GM23248 (cell line): ENCODE results near the gene ANKRD28. TPM values are rescaled to one million over a fixed set of nuclear protein-coding genes. Genes with fewer than 3 reads are reported as not detected.

Source experiments
- DNase-seq: peaks from one replicate; pipeline ENCODE4 v3.0.0-alpha.2; 2015
- H2AFZ ChIP-seq: fragments of 200-600 bp; sonication (generic); 2 replicates; pipeline ENCODE4 v1.6.1; 2016; ENCODE audit warnings: antibody characterized with exemption
- H3F3A ChIP-seq: fragments of 200-600 bp; sonication (generic); 2 replicates; pipeline ENCODE4 v1.6.1; 2016; ENCODE audit warnings: mild to moderate bottlenecking, antibody characterized with exemption, mixed run types; ENCODE audit not compliant: insufficient read depth
- H3K27ac ChIP-seq: fragments of 200-600 bp; sonication (generic); 2 replicates; pipeline ENCODE4 v1.5.1; 2016; ENCODE audit warnings: mild to moderate bottlenecking
- H3K27me3 ChIP-seq: fragments of 200-600 bp; sonication (generic); replicated peaks from 2 replicates; pipeline ENCODE4 v1.6.1; 2016; ENCODE audit warnings: mild to moderate bottlenecking; ENCODE audit not compliant: insufficient read depth
- H3K36me3 ChIP-seq: fragments of 200-600 bp; sonication (generic); 2 replicates; pipeline ENCODE4 v1.6.1; 2016; ENCODE audit warnings: low read depth, mild to moderate bottlenecking
- H3K4me1 ChIP-seq: fragments of 200-600 bp; sonication (generic); 2 replicates; pipeline ENCODE4 v1.6.1; 2016; ENCODE audit warnings: mild to moderate bottlenecking; ENCODE audit not compliant: insufficient read depth
- H3K4me2 ChIP-seq: fragments of 200-600 bp; sonication (generic); one replicate; pipeline ENCODE4 v1.6.1; 2016; ENCODE audit warnings: mild to moderate bottlenecking; ENCODE audit not compliant: unreplicated experiment
- H3K4me3 ChIP-seq: fragments of 200-600 bp; sonication (generic); 2 replicates; pipeline ENCODE4 v1.5.1; 2016; ENCODE audit warnings: mild to moderate bottlenecking
- H3K79me2 ChIP-seq: fragments of 200-600 bp; sonication (generic); 2 replicates; pipeline ENCODE4 v1.6.1; 2016; ENCODE audit warnings: mild to moderate bottlenecking; ENCODE audit not compliant: insufficient read depth
- H3K9ac ChIP-seq: fragments of 200-600 bp; sonication (generic); 2 replicates; pipeline ENCODE4 v1.6.1; 2016; ENCODE audit warnings: mild to moderate bottlenecking
- H3K9me2 ChIP-seq: fragments of 200-600 bp; sonication (generic); 2 replicates; pipeline ENCODE4 v1.6.1; 2016; ENCODE audit warnings: mixed run types, mild to moderate bottlenecking, moderate library complexity; ENCODE audit not compliant: insufficient read depth
- H3K9me3 ChIP-seq: fragments of 200-600 bp; sonication (generic); one replicate; pipeline ENCODE4 v1.6.1; 2017; ENCODE audit warnings: low read depth
- H4K20me1 ChIP-seq: fragments of 200-600 bp; sonication (generic); 2 replicates; pipeline ENCODE4 v1.6.0; 2016; ENCODE audit not compliant: insufficient read depth
- EZH2 ChIP-seq: fragments of 200-600 bp; sonication (generic); IDR thresholded peaks from 2 replicates; pipeline ENCODE4 v1.6.1; 2018; ENCODE audit warnings: antibody characterized with exemption, mild to moderate bottlenecking; ENCODE audit not compliant: insufficient read depth, poor library complexity, severe bottlenecking
- EZH2phosphoT487 ChIP-seq: fragments of 200-600 bp; sonication (generic); IDR thresholded peaks from 2 replicates; pipeline ENCODE4 v1.6.1; 2018; ENCODE audit warnings: antibody characterized with exemption, moderate library complexity, mild to moderate bottlenecking, low read depth; ENCODE audit not compliant: insufficient read depth
- WGBS, 2 experiments: methylation state at CpG; one replicate each; pipeline ENCODE4 v1.1.6; 2015 to 2017; ENCODE audit warnings: low lambda C conversion rate in 2 of 2, low coverage in 1 of 2; ENCODE audit errors: missing lambda C conversion rate in 2 of 2; 5-methylcytosine and 5-hydroxymethylcytosine counted together
- in situ Hi-C: fragments of 300-500 bp; cut with MboI; formaldehyde crosslinking; loops from 2 replicates; pipeline ENCODE4 v1.15.0; 2020
- polyA plus RNA-seq: library from polyadenylated mRNA; unstranded; fragments of >200 nt; fragmentation: Nextera tagmentation; extraction: Ambion mirVana; gene quantifications from 2 replicates; pipeline ENCODE4 v1.2.1, GENCODE V29; 2016
- total RNA-seq: library from RNA; depleted of rRNA; stranded (reverse); fragments of >200 nt; shearing (Covaris generic); gene quantifications from 2 replicates; pipeline ENCODE4 v1.2.3, GENCODE V29; 2014

ANKRD28 gene
- total and polyA plus RNA-seq, 2 experiments from 2014 or later = 23.1 to 55.6 TPM

- in situ Hi-C loops = no loop called here
These were observed 141.4 kb downstream of the ANKRD28 start for GRCh38 chr3:15656342-15656741.

DNA sequence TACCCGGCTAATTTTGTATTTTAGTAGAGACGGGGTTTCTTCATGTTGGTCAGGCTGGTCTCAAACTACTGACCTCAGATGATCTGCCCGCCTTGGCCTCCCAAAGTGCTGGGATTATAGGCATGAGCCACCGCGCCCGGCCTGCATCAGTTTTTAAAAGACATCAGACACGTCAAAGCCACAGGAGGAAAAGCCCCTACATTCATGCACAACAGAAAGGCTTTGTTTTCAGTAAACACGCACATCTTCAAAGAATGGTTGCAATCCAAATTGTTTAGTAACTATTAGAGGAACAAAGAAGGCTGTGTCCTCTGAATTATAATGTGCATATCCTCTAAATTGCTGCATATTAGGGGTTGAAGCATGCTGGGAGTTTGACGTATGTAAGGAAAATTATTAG is 142.9 kb downstream of the ANKRD28 start:
- H2AFZ ChIP-seq = no peak overlapping the region
- no peak overlapping the region for H3K27ac ChIP-seq
- H3K27me3 ChIP-seq = no peaks in the 10 kb centered on the region
- WGBS, 2 experiments = 97 to 99% methylated on average over 9 of the region's 9 CpGs
- no peaks in the 10 kb centered on the region for H3K79me2 ChIP-seq
- no peaks in the 10 kb centered on the region for H3K9me3 ChIP-seq
- no peaks in the 10 kb centered on the region for H4K20me1 ChIP-seq
- no peak overlapping the region for H3K9ac ChIP-seq
- no peak overlapping the region for H3K4me2 ChIP-seq
- H3F3A ChIP-seq = 0 out of 2 replicates have a peak, but pooled peaks cover 8% of the 10 kb centered on the region
- TF ChIP-seq EZH2phosphoT487 (no peak), EZH2 (no peak)
- H3K9me2 ChIP-seq = no peaks in the 10 kb centered on the region
- no peaks in the 10 kb centered on the region for H3K4me1 ChIP-seq
- H3K36me3 ChIP-seq = no peaks in the 10 kb centered on the region
- no peak overlapping the region for H3K4me3 ChIP-seq
- no peak for DNase-seq
- in situ Hi-C loops = no loop called here

More at GRCh38 chr3:15656342-15656741, 141.4 kb downstream of the ANKRD28 start:
- Histone ChIP-seq H3K27me3 (no peaks in the 10 kb centered on the region), H3K9me3 (no peaks in the 10 kb centered on the region), H4K20me1 (no peaks in the 10 kb centered on the region), H3K9me2 (no peaks in the 10 kb centered on the region), H3K9ac (no peak overlapping the region), H3K4me1 (no peaks in the 10 kb centered on the region), H3K79me2 (no peaks in the 10 kb centered on the region), H2AFZ (no peak overlapping the region), H3K4me3 (no peak overlapping the region), H3K4me2 (no peak overlapping the region), H3K27ac (no peak overlapping the region), H3K36me3 (no peaks in the 10 kb centered on the region), H3F3A (0 out of 2 replicates have a peak, but pooled peaks cover 10% of the 10 kb centered on the region)
- DNase-seq = no peak
- TF ChIP-seq EZH2phosphoT487 = no peak
- no peak for TF ChIP-seq EZH2
- 83% methylated on average over 5 of the region's 5 CpGs for WGBS, 2 experiments

DNA sequence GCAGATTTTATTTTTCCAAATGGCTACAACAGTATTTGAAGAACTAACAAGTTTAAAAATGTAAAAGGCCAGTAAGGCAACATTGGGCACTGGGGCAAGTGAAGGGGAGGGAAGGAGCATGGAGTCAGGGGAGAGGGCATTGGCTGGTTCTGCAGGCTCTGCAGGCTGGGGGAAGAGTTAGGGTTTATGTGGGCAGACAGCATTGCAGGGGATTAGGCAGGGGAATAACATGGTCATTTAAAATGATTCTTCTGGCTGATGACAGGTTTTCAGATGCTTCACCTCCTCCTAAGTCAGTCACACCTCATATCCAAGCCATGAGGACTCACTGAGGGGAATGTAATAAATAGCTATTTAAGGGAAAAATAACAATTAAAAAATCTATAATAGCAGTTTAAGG is 143.7 kb downstream of the ANKRD28 start:
- H3K4me3 ChIP-seq = no peak overlapping the region
- no peak overlapping the region for H2AFZ ChIP-seq
- TF ChIP-seq EZH2 = no peak
- no peak for TF ChIP-seq EZH2phosphoT487
- no peaks in the 10 kb centered on the region for H3K79me2 ChIP-seq
- no peaks in the 10 kb centered on the region for H3K36me3 ChIP-seq
- no peak overlapping the region for H3K4me2 ChIP-seq
- H3K9ac ChIP-seq = no peak overlapping the region
- DNase-seq = no peak
- no peaks in the 10 kb centered on the region for H3K27me3 ChIP-seq
- H3K4me1 ChIP-seq = no peaks in the 10 kb centered on the region
- H4K20me1 ChIP-seq = no peaks in the 10 kb centered on the region
- H3K27ac ChIP-seq = no peak overlapping the region
- H3F3A ChIP-seq = peaks cover 9% of the 10 kb centered on the region; the same call in 1 of the 2 replicates
- in situ Hi-C loops = no loop called here
- H3K9me3 ChIP-seq = no peaks in the 10 kb centered on the region
- no peaks in the 10 kb centered on the region for H3K9me2 ChIP-seq

DNA sequence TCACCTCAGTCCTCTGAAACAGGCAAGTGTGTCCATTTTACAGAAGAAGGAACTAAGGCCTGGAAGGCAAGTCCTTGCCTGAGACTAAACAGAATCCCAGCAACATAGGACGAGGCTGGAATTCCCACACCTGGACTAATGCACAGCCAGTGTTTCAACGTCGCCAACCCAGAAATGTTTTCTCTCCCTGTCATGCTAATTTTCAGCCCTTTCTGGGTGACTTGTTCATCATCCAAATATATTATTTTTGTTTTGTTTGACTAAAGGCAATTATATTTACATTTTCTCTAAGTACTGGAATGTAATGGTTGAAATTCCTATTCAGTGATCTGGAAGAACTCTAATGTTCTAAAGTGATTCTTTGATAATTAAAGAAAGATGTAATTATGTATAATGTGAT is 144.5 kb downstream of the ANKRD28 start:
- H4K20me1 ChIP-seq = no peaks in the 10 kb centered on the region
- no peak overlapping the region for H3K27ac ChIP-seq
- H3K27me3 ChIP-seq = no peaks in the 10 kb centered on the region
- H3K4me1 ChIP-seq = peaks cover 7% of the 10 kb centered on the region
- no peak for TF ChIP-seq EZH2
- no peaks in the 10 kb centered on the region for H3K36me3 ChIP-seq
- no peak overlapping the region for H2AFZ ChIP-seq
- H3K4me3 ChIP-seq = no peak overlapping the region
- no peak for DNase-seq
- in situ Hi-C loops = no loop called here
- 86 to 92% methylated on average over 3 of the region's 3 CpGs for WGBS, 2 experiments
- H3K9me3 ChIP-seq = no peaks in the 10 kb centered on the region
- no peaks in the 10 kb centered on the region for H3K9me2 ChIP-seq
- H3F3A ChIP-seq = peaks cover 17% of the 10 kb centered on the region
- H3K9ac ChIP-seq = no peak overlapping the region
- no peaks in the 10 kb centered on the region for H3K79me2 ChIP-seq
- H3K4me2 ChIP-seq = no peak overlapping the region

- Histone ChIP-seq H3K36me3 (no peaks in the 10 kb centered on the region), H3K9me3 (no peaks in the 10 kb centered on the region), H3K27ac (no peak overlapping the region), H3K4me3 (no peak overlapping the region), H3F3A (peaks cover 33% of the 10 kb centered on the region), H3K4me1 (peaks cover 23% of the 10 kb centered on the region), H3K27me3 (no peaks in the 10 kb centered on the region), H2AFZ (no peak overlapping the region), H3K4me2 (no peak overlapping the region), H4K20me1 (no peaks in the 10 kb centered on the region), H3K9ac (no peak overlapping the region), H3K9me2 (no peaks in the 10 kb centered on the region), H3K79me2 (no peaks in the 10 kb centered on the region)
- no peak for DNase-seq
- in situ Hi-C loops = no loop called here
- TF ChIP-seq EZH2 = no peak
- no peak for TF ChIP-seq EZH2phosphoT487
- 72% methylated on average over 8 of the region's 8 CpGs for WGBS, 2 experiments
These were observed 146.4 kb downstream of the ANKRD28 start for GRCh38 chr3:15651396-15651795.
